Measurements from ENCODE around the gene LRRC56. TPM values are rescaled to one million over a fixed set of nuclear protein-coding genes. Genes with fewer than 3 reads are reported as not detected.

Gene LRRC56
- total RNA-seq, 3 donors from 2014 or later = 1.5 to 5.2 (median 4.8) TPM

- DNase-seq (peak in 1 of 3 donors; percentile 44), ATAC-seq (no peak)
- Histone ChIP-seq H3K4me3 (no peak overlapping the region), H3K4me1 (ENCODE audit: low read depth) (peaks cover 17% of the 10 kb centered on the region), H3K9me3 (no peaks in the 10 kb centered on the region), H3K36me3 (ENCODE audit: low read depth) (peaks cover 17% of the 10 kb centered on the region)
- intact Hi-C loops (cut with DNase I, micrococcal nuclease) = no loop called here
- no peak for TF ChIP-seq CTCF (IDR thresholded peaks at IDR 0.05)
Observed at GRCh38 chr11:499201-500076, 37.9 kb upstream of the LRRC56 start.

- no peak overlapping the region for H3K4me3 ChIP-seq
- ATAC-seq = no peak
- H3K4me1 ChIP-seq (ENCODE audit: low read depth) = peaks cover 31% of the 10 kb centered on the region
- H3K36me3 ChIP-seq (ENCODE audit: low read depth) = peaks cover 17% of the 10 kb centered on the region
- no peak for TF ChIP-seq CTCF (IDR thresholded peaks at IDR 0.05)
- no peaks in the 10 kb centered on the region for H3K9me3 ChIP-seq
- intact Hi-C loops (cut with DNase I, micrococcal nuclease) = no loop called here
- no peak for DNase-seq
Observed at GRCh38 chr11:501001-501682, 36.2 kb upstream of the LRRC56 start.

- H3K9me3 ChIP-seq = no peaks in the 10 kb centered on the region
- no peak overlapping the region for H3K4me3 ChIP-seq
- intact Hi-C loops (cut with DNase I, micrococcal nuclease) = no loop called here
- TF ChIP-seq CTCF (IDR thresholded peaks at IDR 0.05) = no peak
- DNase-seq (peak in 1 of 3 donors; percentile 23), ATAC-seq (no peak)
- H3K4me1 ChIP-seq (ENCODE audit: low read depth) = peaks cover 31% of the 10 kb centered on the region
- peaks cover 17% of the 10 kb centered on the region for H3K36me3 ChIP-seq (ENCODE audit: low read depth)
Observed at GRCh38 chr11:501683-502287, 35.5 kb upstream of the LRRC56 start.

GRCh38 chr11:502288-503178 is 34.8 kb upstream of the LRRC56 start:
- Histone ChIP-seq H3K4me3 (no peak overlapping the region), H3K36me3 (ENCODE audit: low read depth) (peaks cover 17% of the 10 kb centered on the region), H3K4me1 (ENCODE audit: low read depth) (peaks cover 31% of the 10 kb centered on the region), H3K9me3 (no peaks in the 10 kb centered on the region)
- DNase-seq (peak in 2 of 3 donors; percentile 36 to 55), ATAC-seq (no peak)
- no peak for TF ChIP-seq CTCF (IDR thresholded peaks at IDR 0.05)
- intact Hi-C loops (cut with DNase I, micrococcal nuclease) = no loop called here

Measured in mucosa of descending colon (tissue), 3 donors.